Chondrocyte (in vitro differentiated cells): ENCODE data around the gene ZNF654. TPM values are rescaled to one million over a fixed set of nuclear protein-coding genes. Genes with fewer than 3 reads are reported as not detected.

Experiments used
- DNase-seq: peaks from one replicate; pipeline ENCODE4 v3.0.0; 2021; ENCODE audit warnings: mixed read lengths, low spot score
- H3K27ac Mint-ChIP-seq: one replicate; pipeline ENCODE4 v1.8.0; 2021; ENCODE audit warnings: mild to moderate bottlenecking, moderate library complexity, mixed read lengths; ENCODE audit not compliant: unreplicated experiment
- H3K27me3 Mint-ChIP-seq: 2 replicates; pipeline ENCODE4 v1.8.0; 2021; ENCODE audit warnings: low read depth, mixed read lengths
- H3K36me3 Mint-ChIP-seq: 2 replicates; pipeline ENCODE4 v1.8.0; 2021; ENCODE audit warnings: low read depth, mixed read lengths
- H3K4me1 Mint-ChIP-seq: 2 replicates; pipeline ENCODE4 v1.8.0; 2021; ENCODE audit warnings: low read depth, mild to moderate bottlenecking, mixed read lengths
- H3K4me3 Mint-ChIP-seq: one replicate; pipeline ENCODE4 v1.8.0; 2021; ENCODE audit warnings: mild to moderate bottlenecking, moderate library complexity, mixed read lengths; ENCODE audit not compliant: unreplicated experiment
- H3K9me3 Mint-ChIP-seq: 2 replicates; pipeline ENCODE4 v1.8.0; 2021; ENCODE audit warnings: low read depth, mixed read lengths
- CTCF ChIP-seq: fragments of 200-600 bp; sonication (generic); IDR thresholded peaks from 2 replicates; pipeline ENCODE4 v1.5.0; 2021; ENCODE audit warnings: antibody characterized with exemption, mild to moderate bottlenecking, moderate library complexity
- total RNA-seq: library from RNA; stranded (reverse); gene quantifications from 3 replicates; pipeline ENCODE4 v1.2.1, GENCODE V29; 2021

ZNF654 gene
- total RNA-seq, 1 donor from 2014 or later = 11.7 TPM

GRCh38 chr3:88131695-88132094, 72.6 kb downstream of the ZNF654 start:
- no peak for DNase-seq
- Mint-ChIP-seq H3K27ac (peak overlapping the region; percentile 65), H3K27me3 (no peaks in the 10 kb centered on the region), H3K4me3 (no peak overlapping the region), H3K4me1 (peaks cover 26% of the 10 kb centered on the region), H3K36me3 (peaks cover 11% of the 10 kb centered on the region), H3K9me3 (no peaks in the 10 kb centered on the region)
- TF ChIP-seq CTCF = no peak

- Mint-ChIP-seq H3K36me3 (peaks cover 8% of the 10 kb centered on the region), H3K9me3 (no peaks in the 10 kb centered on the region), H3K27ac (peak overlapping the region; percentile 54), H3K4me3 (no peak overlapping the region), H3K4me1 (peaks cover 26% of the 10 kb centered on the region), H3K27me3 (no peaks in the 10 kb centered on the region)
- no peak for DNase-seq
- TF ChIP-seq CTCF = no peak
Observed at GRCh38 chr3:88132894-88133293, 73.8 kb downstream of the ZNF654 start.

GRCh38 chr3:88133711-88134263, 74.7 kb downstream of the ZNF654 start:
- H3K27me3 Mint-ChIP-seq = no peaks in the 10 kb centered on the region
- no peaks in the 10 kb centered on the region for H3K9me3 Mint-ChIP-seq
- peak overlapping the region; percentile 5 for H3K27ac Mint-ChIP-seq
- H3K4me3 Mint-ChIP-seq = no peak overlapping the region
- DNase-seq = no peak
- H3K4me1 Mint-ChIP-seq = peaks cover 26% of the 10 kb centered on the region
- H3K36me3 Mint-ChIP-seq = peaks cover 8% of the 10 kb centered on the region
- TF ChIP-seq CTCF = no peak

- H3K4me3 Mint-ChIP-seq = no peak overlapping the region
- peaks cover 23% of the 10 kb centered on the region for H3K4me1 Mint-ChIP-seq
- no peak overlapping the region for H3K27ac Mint-ChIP-seq
- no peak for DNase-seq
- H3K9me3 Mint-ChIP-seq = no peaks in the 10 kb centered on the region
- no peaks in the 10 kb centered on the region for H3K27me3 Mint-ChIP-seq
- no peak for TF ChIP-seq CTCF
- H3K36me3 Mint-ChIP-seq = peaks cover 21% of the 10 kb centered on the region
Observed at GRCh38 chr3:88137836-88138235, 78.8 kb downstream of the ZNF654 start.

- Mint-ChIP-seq H3K27ac (peak overlapping the region; percentile 32), H3K4me1 (peaks cover 12% of the 10 kb centered on the region), H3K9me3 (no peaks in the 10 kb centered on the region), H3K36me3 (peaks cover 16% of the 10 kb centered on the region), H3K27me3 (no peaks in the 10 kb centered on the region), H3K4me3 (no peak overlapping the region)
- no peak for TF ChIP-seq CTCF
- DNase-seq = no peak
Observed at GRCh38 chr3:88141458-88142083, 82.5 kb downstream of the ZNF654 start.
